A673 (cell line): ENCODE data around the gene DENND1A.

ENCODE experiments used
- EZH2 ChIP-seq: fragments of 200-600 bp; sonication (generic); IDR thresholded peaks from 2 replicates; pipeline ENCODE4 v1.6.1; 2017; ENCODE audit warnings: borderline replicate concordance, low read depth, mild to moderate bottlenecking, mixed read lengths, antibody characterized with exemption, low read length; ENCODE audit not compliant: poor library complexity, severe bottlenecking
- TF ChIP-seq, protein P1 (sequence below): fragments of 300-800, 200-600 bp; sonication (generic); conservative IDR thresholded peaks from 2 replicates; pipeline ENCODE4 v1.5.1; 2017; ENCODE audit warnings: low read depth, mild to moderate bottlenecking, antibody characterized with exemption, low read length, moderate library complexity, mixed read lengths

DNA sequence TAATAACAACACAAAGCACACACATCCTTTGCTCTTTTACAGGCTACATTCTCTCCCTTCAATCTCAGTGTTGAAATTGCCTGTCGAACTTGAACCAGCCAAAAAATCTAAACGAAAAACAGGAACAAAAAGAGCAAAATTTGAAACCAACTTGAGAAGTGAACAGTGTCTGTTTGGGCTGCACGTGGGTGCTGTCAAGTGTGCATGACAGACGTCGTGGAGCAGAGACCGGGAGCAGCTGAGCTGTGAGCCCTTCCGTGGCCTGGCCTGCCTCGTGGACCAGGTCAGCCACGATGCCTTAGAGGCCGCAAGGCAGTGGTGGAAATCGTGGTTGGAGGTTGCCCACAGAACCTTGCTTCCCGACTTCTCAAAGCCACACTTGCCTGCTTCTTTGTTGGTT is 34.8 kb upstream of the DENND1A start:
- no peak for TF ChIP-seq EZH2
- TF ChIP-seq, protein P1, sequence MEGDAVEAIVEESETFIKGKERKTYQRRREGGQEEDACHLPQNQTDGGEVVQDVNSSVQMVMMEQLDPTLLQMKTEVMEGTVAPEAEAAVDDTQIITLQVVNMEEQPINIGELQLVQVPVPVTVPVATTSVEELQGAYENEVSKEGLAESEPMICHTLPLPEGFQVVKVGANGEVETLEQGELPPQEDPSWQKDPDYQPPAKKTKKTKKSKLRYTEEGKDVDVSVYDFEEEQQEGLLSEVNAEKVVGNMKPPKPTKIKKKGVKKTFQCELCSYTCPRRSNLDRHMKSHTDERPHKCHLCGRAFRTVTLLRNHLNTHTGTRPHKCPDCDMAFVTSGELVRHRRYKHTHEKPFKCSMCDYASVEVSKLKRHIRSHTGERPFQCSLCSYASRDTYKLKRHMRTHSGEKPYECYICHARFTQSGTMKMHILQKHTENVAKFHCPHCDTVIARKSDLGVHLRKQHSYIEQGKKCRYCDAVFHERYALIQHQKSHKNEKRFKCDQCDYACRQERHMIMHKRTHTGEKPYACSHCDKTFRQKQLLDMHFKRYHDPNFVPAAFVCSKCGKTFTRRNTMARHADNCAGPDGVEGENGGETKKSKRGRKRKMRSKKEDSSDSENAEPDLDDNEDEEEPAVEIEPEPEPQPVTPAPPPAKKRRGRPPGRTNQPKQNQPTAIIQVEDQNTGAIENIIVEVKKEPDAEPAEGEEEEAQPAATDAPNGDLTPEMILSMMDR = no peak
